GM19372 (cell line): ENCODE results near the gene CEP97.
"Not testable (repeated sequence)": the region's sequence is repeated elsewhere in the genome, so short reads cannot be mapped to it uniquely, and the experiment has no call there.

Source experiments
- ATAC-seq: cut with Tn5 transposase; IDR thresholded peaks from one replicate; pipeline ENCODE4 v1.9.1; 2021; ENCODE audit warnings: mild to moderate bottlenecking, low read depth, moderate library complexity; ENCODE audit not compliant: unreplicated experiment

CEP97 gene, protein sequence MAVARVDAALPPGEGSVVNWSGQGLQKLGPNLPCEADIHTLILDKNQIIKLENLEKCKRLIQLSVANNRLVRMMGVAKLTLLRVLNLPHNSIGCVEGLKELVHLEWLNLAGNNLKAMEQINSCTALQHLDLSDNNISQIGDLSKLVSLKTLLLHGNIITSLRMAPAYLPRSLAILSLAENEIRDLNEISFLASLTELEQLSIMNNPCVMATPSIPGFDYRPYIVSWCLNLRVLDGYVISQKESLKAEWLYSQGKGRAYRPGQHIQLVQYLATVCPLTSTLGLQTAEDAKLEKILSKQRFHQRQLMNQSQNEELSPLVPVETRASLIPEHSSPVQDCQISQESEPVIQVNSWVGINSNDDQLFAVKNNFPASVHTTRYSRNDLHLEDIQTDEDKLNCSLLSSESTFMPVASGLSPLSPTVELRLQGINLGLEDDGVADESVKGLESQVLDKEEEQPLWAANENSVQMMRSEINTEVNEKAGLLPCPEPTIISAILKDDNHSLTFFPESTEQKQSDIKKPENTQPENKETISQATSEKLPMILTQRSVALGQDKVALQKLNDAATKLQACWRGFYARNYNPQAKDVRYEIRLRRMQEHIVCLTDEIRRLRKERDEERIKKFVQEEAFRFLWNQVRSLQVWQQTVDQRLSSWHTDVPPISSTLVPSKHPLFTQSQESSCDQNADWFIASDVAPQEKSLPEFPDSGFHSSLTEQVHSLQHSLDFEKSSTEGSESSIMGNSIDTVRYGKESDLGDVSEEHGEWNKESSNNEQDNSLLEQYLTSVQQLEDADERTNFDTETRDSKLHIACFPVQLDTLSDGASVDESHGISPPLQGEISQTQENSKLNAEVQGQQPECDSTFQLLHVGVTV

DNA sequence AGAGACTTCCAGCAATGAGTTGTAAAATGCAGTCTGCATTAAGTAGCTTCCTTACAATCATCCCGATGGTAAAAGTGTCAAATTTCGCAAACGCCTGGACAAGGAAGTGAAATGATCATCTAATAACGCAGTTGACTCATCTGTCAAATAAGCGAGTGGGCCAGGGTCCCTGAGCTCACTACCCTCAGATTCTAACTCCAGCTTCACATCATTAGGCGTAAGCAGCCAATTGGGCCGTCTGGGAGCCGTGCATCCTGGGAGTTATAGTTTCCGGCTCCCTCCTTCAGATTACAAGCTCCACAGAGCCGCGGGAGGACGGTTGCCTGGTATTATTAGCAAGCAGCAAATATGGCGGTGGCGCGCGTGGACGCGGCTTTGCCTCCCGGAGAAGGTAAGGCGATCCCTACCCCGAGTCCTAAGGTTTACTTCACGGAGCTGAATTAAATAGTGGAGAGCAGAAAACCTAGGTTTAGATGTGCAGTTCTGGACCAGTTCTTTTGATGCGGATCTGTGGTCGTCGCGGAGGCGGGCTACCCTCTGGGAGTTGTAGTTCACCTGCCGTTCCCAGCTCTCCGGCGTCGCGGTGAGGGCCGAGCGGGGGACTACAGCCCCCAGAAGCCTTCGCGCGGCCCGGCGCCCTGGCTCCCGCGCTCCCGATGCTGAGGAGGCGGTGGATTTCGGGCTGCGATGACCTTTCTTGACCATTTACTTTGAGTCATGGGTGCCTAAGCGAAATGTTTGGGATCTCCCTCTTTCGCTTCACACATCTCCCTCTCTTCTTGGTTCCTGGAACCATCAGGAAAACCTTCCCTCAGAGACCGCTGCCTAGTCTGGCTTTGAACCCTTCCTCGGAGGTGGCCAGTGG lies at the start of gene CEP97:
Gene CEP97, plus strand, starts transcription at position 286 of the 865 bp plus-strand sequence. Its CDS starts 63 bp downstream, at position 349.
- peak; percentile 82 for ATAC-seq

DNA sequence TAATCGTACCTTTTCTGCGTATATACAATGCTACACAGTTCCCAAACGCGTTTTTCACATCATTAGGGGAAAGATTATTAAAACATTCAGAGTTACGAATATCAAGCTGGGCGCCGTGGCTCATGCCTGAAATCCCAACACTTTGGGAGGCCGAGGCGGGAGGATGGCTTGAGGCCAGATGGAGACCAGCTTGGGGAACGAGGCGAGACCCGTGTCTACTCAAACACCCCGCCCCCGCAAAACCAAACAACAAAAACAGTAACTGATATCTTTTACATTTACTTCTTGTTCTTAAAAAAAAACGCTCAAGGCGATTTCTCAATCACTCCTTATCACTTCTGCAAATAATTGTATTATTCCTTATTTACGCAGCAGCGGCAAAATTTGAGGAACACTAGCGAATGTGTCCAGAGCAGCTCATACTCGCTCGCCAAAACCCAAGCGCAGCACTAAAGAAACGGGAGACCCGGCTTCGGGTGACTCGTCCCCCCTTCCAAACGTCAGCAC lies 48.7 kb upstream of the CEP97 start:
- ATAC-seq = no peak

DNA sequence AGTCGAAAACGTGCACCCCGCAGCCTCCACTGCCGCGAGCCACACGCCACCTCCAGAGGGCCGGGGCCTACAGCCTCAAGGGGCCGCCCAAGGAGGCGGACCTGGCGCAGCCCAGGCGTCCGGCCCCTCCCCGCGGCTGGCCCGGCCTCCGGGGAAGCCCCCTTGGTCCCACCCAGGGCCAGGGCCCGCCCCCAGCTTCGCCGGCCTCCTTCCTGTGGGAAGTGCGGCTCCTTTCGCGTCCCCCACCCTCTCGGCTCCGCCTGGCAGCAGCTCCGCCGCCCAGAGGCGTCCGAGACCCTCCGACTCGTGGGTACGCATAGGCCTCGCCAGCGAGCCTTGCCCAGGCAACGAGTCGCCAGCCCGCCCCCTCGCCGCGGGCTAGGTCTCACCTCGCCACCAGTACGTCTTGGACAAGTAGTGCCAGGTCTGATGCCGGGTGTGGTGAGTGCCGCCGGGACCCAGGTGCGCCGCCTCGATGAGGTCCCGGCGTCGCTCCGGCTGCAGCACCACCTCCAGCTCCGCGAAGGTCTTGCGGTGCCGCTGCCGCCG lies 48.1 kb upstream of the CEP97 start:
- ATAC-seq = peak; percentile 80

DNA sequence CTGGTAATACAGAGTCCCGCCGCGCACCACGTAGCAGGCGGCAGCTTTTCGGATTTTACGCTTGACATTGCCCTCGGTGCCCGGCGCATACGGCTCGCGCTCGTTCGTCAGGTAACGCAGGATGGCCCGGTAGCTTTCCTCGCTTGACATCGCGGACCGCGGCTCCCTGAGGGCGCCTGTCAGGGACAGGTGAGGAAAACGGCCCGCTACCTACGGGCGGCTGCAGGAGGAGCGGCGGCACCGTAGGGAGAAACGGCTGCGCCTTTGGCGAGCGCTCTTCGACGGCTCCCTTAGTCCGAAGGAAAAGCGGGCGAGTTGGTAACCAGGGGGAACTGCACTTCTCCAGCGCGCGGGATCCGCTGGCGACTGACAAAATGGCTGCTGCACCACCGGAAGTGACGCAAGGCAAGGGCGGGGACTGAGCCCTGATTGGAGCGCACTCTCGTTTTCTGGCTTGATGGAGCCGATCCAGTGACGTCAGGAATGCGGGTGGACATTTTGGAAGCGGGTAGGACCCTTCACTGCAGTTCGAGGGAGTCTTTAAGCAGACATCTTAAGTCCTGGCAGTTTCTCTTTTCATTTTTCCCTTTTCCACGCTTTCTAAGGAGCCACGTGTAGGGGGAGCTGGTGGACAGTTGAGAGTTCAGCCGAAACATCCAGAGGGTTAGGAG lies 47.5 kb upstream of the CEP97 start, which contains the start of gene ZBTB11:
Gene ZBTB11, minus strand, starts transcription at position 368 of the 671 bp plus-strand sequence. Its CDS starts 218 bp downstream, at position 150.
- peak; percentile 69 for ATAC-seq

DNA sequence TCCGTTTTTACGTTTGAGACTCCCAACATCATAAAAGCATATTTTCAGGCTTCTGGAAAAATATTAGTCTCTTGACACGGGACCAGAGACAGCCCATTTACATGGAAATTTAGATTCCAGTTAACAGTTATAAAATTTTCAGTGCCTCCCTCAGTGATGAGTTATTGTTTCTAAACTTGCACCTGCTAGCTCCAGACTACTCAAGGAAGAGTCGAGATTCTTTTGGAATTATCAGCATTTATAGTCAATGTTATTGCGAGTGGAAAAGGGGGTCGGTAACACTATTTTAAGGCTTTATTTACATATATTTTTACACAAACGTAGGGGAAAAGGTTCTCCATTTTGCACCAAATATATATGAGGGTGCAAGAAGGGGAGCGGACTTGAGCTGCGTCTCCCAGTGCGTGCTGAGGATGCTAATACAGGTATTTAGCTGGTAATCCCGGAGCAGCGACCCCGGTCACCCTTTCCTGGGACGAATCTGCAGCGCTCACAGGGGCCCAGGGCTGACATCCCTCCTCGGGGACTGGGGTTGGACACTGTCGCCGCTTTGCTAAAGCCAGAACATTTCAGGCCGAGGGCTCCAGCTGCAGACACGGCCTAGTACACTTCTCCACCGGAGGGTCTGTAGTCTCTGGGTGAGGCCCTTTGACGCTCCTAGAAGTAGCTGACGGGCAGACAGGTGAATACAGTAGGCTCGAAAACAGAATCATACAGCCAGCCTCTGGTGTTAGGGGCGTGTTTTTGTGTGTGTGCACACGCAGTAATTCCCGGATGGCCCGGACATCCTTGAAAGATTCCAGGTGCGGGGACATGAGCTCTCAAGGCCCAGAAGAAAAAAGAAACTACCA lies 46.8 kb upstream of the CEP97 start:
- ATAC-seq = no peak

DNA sequence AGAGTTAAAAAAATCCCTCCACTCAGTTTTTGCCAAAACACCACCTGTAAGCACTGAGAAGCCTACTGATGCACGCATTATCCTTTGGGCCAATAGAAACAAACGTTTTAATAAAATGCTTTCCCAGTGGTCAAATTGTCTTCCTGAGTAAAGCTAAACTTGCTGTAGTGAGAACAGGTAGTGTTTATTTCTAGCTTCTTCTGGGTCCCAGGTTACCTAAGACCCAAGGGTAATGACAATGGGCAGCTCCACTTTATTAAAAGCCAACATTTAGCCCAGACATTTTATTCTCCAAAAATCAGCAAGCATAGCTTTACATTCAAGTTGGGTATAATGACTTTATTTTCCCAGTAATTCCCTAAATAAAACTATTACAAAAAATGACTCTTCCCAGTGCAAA lies 45.6 kb upstream of the CEP97 start:
- ATAC-seq = not testable (repeated sequence)

DNA sequence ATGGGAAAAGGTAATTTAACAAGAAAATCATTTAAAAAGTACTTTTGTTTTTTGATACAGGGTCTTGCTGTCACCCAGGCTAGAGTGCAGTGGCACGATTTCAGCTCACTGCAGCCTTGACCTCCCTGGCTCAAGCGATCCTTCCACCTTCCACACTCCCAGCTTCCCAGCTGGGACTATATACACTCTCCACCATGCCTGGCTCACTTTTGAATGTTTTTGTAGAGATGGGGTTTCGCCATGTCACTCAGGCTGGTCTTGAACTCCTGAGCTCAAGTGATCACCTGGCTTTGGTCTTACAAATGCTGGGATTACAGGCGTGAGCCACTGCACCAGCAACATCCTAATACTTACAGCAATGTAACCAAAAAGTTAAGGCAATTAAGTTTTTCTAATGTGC lies 43.9 kb upstream of the CEP97 start:
- ATAC-seq = no peak

DNA sequence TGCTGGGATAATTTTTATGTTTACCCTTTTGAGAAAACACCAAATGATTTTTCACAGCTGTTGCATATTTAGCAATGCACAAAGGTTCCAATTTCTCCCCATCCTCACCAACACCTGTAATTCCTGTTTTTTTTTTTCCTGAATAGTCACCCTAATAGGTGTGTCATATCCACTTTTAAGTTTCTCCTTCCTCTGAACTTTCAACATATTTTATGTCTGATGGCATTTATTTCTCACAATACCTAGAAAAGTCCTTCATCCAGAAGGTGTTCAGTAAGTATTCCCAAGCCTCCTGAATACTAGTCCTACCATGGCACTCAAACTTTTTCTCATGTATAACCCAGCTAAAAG lies 39.4 kb upstream of the CEP97 start:
- no peak for ATAC-seq

DNA sequence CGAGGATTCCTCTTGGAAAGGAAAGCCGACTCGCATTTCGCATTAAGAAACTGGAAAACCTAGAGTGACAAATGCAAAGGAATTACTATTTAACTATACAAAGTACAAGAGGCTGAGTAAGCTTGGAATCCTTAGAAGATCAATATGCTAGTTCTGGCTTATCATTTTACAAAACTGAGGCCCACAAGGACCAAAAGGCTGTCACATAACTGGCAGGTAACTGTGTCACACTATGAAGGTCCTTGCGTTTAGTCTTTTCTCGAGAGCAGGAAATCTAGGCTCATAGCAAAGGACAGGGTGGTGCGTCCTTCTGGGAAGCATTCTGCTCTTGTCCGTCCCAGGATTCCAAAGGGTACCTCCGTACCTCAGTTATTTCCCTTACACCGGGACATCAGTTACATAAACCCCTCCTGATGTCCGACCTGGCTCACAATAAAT lies 38.5 kb upstream of the CEP97 start:
- ATAC-seq = peak; percentile 2

DNA sequence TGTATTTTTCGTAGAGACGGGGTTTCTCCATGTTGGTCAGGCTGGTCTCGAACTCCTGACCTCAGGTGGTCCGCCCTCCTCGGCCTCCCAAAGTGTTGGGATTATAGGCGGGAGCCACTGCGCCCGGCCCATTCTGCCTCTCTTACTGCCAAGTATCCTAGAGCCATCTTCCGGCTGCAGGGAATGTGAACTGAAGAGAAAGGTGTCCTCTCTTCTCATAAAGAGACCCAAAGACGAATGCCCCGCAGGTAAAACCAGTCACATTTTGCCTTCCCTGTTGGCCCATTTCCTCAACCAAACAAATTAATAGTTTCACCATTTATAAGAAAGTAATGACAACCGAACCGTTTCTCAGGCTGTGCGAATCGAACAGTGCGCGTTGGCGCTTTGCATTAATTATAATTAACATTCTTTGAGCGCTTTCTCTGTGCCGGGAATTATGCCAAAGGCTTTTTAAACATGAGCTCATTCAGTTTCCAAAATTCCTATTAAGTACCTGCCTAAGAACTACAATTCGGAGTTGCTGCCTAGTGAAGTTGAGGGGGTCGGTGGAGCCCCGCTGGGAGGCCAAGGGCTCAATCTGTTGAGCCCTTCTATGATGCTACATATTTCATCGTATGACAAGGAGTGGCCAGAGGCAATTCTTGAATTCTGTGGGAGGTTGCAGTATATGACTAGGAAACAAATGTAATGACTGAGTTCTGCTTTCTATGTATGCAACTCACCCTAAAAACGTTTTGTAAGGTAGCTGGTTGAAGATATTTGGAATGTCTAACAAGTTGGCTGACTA lies 37.1 kb upstream of the CEP97 start:
- ATAC-seq = no peak

DNA sequence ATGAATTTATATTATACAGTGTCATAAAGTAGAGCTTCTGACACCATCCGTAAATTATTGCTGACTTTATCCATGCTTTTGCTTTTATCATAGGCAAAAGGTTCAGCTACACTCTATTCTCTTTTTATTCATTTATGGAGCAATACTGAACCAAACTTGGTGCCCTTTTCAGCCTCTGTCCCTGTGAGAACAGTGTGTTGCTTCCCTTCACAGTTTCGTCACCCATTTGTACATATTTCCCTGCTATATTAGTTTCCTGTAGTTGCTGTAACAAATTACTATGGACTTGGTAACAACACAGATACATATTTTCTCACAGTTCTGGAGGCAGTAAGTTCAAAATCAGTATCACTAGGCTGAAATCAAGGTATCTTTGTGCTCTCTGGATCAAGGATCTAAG lies 35.1 kb upstream of the CEP97 start:
- no peak for ATAC-seq

DNA sequence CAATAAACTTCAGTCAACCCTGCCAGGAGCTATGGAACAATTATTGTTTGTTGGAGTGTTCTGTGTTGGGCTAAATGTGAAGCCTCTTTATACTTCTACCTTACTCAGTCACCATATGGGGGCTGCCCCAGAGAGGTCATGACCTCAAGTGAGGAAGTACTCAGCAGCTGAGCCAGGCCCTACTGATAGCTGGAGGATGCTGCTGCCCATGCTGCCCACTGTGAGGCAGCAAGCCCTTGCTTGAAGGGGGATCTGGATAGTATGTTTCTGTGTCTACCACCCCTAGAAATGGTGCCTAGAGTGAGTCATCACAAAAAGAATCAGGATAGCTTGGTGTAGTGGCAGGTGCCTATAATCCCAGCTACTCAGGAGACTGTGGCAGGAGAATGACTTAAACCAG lies 33.4 kb upstream of the CEP97 start:
- no peak for ATAC-seq

DNA sequence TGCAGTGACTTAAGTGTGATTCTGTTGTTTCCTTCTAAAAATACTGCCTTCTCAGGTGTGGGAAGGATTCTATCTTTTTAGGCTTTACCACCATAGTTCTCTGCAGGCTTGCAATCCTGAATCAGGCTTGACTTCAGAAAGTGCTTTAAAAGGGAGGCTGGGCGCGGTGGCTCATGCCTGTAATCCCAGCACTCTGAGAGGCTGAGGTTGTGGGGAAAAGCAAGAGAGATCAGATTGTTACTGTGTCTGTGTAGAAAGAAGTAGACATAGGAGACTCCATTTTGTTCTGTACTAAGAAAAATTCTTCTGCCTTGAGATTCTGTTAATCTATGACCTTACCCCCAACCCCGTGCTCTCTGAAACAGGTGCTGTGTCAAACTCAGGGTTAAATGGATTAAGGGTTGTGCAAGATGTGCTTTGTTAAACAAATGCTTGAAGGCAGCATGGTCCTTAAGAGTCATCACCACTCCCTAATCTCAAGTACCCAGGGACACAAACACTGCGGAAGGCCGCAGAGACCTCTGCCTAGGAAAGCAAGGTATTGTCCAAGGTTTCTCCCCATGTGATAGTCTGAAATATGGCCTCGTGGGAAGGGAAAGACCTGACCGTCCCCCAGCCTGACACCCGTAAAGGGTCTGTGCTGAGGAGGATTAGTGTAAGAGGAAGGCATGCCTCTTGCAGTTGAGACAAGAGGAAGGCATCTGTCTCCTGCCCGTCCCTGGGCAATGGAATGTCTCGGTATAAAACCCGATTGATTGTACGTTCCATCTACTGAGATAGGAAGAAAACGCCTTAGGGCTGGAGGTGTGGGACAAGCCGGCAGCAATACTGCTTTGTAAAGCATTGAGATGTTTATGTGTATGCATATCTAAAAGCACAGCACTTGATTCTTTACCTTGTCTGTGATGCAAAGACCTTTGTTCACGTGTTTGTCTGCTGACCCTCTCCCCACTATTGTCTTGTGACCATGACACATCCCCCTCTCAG lies 32.4 kb upstream of the CEP97 start:
- ATAC-seq = not testable (repeated sequence)

DNA sequence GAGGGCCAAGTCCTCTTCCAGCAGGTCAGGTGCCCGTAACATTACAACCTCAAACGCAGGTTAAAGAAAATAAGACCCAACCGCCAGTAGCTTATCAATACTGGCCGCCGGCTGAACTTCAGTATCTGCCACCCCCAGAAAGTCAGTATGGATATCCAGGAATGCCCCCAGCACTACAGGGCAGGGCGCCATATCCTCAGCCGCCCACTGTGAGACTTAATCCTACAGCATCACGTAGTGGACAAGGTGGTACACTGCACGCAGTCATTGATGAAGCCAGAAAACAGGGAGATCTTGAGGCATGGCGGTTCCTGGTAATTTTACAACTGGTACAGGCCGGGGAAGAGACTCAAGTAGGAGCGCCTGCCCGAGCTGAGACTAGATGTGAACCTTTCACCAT lies 30.9 kb upstream of the CEP97 start:
- ATAC-seq = peak; percentile 71

DNA sequence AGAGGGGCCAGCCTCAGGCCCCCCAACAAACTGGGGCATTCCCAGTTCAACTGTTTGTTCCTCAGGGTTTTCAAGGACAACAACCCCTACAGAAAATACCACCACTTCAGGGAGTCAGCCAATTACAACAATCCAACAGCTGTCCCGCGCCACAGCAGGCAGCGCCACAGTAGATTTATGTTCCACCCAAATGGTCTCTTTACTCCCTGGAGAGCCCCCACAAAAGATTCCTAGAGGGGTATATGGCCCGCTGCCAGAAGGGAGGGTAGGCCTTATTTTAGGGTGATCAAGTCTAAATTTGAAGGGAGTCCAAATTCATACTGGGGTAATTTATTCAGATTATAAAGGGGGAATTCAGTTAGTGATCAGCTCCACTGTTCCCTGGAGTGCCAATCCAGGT lies 29.6 kb upstream of the CEP97 start:
- not testable (repeated sequence) for ATAC-seq

DNA sequence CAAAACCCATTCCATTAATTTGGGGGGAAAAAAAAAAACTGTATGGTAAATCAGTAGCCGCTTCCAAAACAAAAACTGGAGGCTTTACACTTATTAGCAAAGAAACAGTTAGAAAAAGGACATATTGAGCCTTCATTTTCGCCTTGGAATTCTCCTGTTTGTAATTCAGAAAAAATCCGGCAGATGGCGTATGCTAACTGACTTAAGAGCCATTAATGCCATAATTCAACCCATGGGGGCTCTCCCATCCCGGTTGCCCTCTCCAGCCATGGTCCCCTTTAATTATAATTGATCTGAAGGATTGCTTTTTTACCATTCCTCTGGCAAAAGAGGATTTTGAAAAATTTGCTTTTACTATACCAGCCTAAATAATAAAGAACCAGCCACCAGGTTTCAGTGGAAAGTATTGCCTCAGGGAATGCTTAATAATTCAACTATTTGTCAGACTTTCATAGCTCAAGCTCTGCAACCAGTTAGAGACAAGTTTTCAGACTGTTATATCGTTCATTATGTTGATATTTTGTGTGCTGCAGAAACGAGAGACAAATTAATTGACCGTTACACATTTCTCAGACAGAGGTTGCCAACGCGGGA lies 28.5 kb upstream of the CEP97 start:
- ATAC-seq = no peak
